CD14-positive monocyte (primary cell): ENCODE measurements around the gene RAB3A. TPM values are rescaled to one million over a fixed set of nuclear protein-coding genes. Genes with fewer than 3 reads are reported as not detected.

Experiments used
- DNase-seq, 3 donors: peaks; one replicate each; pipeline ENCODE4 v3.0.0-alpha.2; 2011 to 2022
- H2AFZ ChIP-seq: 2 replicates; pipeline ENCODE4 v1.6.0; 2012; ENCODE audit warnings: mild to moderate bottlenecking, low read depth, low read length, inconsistent platforms; ENCODE audit not compliant: insufficient read depth, poor library complexity, severe bottlenecking
- H3K27ac ChIP-seq, 2 donors: 1 replicate in 1 of 2; 2 replicates in 1 of 2; pipeline ENCODE4 v1.5.1; 2012 to 2013; ENCODE audit warnings: low read length in 2 of 2, control low read depth in 1 of 2, inconsistent platforms in 1 of 2, low read depth in 1 of 2, mild to moderate bottlenecking in 1 of 2
- H3K27me3 ChIP-seq, 2 donors: one replicate each; pipeline versions ENCODE4 v1.6.0 to v1.6.1; 2011 to 2013; ENCODE audit warnings: low read length in 2 of 2; ENCODE audit not compliant: control insufficient read depth in 2 of 2, insufficient read depth in 2 of 2
- H3K36me3 ChIP-seq, 2 donors: replicated peaks in 1 of 2; 1 replicate in 1 of 2; 2 replicates in 1 of 2; pipeline versions ENCODE4 v1.5.1 to v1.6.1; 2012 to 2013; ENCODE audit warnings: low read length in 2 of 2, control low read depth in 1 of 2, inconsistent platforms in 1 of 2, mild to moderate bottlenecking in 1 of 2; ENCODE audit not compliant: insufficient read depth in 2 of 2, control insufficient read depth in 1 of 2
- H3K4me1 ChIP-seq, 2 donors: 1 replicate in 1 of 2; 2 replicates in 1 of 2; pipeline versions ENCODE4 v1.5.1 to v1.6.1; 2012 to 2013; ENCODE audit warnings: low read length in 2 of 2, control low read depth in 1 of 2, inconsistent platforms in 1 of 2, mild to moderate bottlenecking in 1 of 2, moderate library complexity in 1 of 2; ENCODE audit not compliant: insufficient read depth in 2 of 2, control insufficient read depth in 1 of 2
- H3K4me2 ChIP-seq: replicated peaks from 2 replicates; pipeline ENCODE3; 2012; ENCODE audit warnings: low read length, moderate library complexity, mild to moderate bottlenecking; ENCODE audit not compliant: poor library complexity, severe bottlenecking; ENCODE audit errors: extremely low read depth
- H3K4me3 ChIP-seq, 3 experiments: fragments of 200-600 bp in 1 of 3; sonication (generic) in 1 of 3; replicated peaks in 1 of 3; 1 replicate in 2 of 3; 2 replicates in 1 of 3; pipeline ENCODE4 v1.5.1; 2011 to 2013; ENCODE audit warnings: low read length in 3 of 3, mild to moderate bottlenecking in 3 of 3, control low read depth in 2 of 3, low read depth in 2 of 3, inconsistent platforms in 1 of 3, moderate library complexity in 1 of 3
- H3K79me2 ChIP-seq: 2 replicates; pipeline ENCODE4 v1.6.0; 2012; ENCODE audit warnings: mild to moderate bottlenecking, control low read depth, inconsistent platforms, low read length, moderate library complexity; ENCODE audit not compliant: insufficient read depth
- H3K9ac ChIP-seq: 2 replicates; pipeline ENCODE4 v1.6.0; 2017; ENCODE audit warnings: low read length, mild to moderate bottlenecking; ENCODE audit not compliant: insufficient read depth, poor library complexity, severe bottlenecking
- H3K9me3 ChIP-seq, 2 donors: replicated peaks in 1 of 2; 1 replicate in 1 of 2; 2 replicates in 1 of 2; pipeline versions ENCODE4 v1.5.1 to v1.6.1; 2012 to 2013; ENCODE audit warnings: low read length in 2 of 2, control low read depth in 1 of 2; ENCODE audit not compliant: control insufficient read depth in 1 of 2, insufficient read depth in 1 of 2
- H4K20me1 ChIP-seq: 2 replicates; pipeline ENCODE4 v1.6.0; 2012; ENCODE audit warnings: mild to moderate bottlenecking, low read length, control low read depth, moderate library complexity; ENCODE audit not compliant: insufficient read depth
- H3K27ac Mint-ChIP-seq, 7 donors: one replicate each; pipeline ENCODE4 v1.8.0; 2020; ENCODE audit warnings: mild to moderate bottlenecking in 7 of 7, mixed read lengths in 7 of 7, moderate library complexity in 6 of 7, inconsistent platforms in 2 of 7
- H3K27me3 Mint-ChIP-seq, 3 donors: one replicate each; pipeline ENCODE4 v1.8.0; 2021 to 2022; ENCODE audit warnings: low read depth in 3 of 3, mild to moderate bottlenecking in 3 of 3, mixed read lengths in 3 of 3, moderate library complexity in 3 of 3, inconsistent platforms in 1 of 3
- H3K36me3 Mint-ChIP-seq, 2 donors: one replicate each; pipeline ENCODE4 v1.8.0; 2020; ENCODE audit warnings: mixed read lengths in 2 of 2, inconsistent platforms in 1 of 2, mild to moderate bottlenecking in 1 of 2
- H3K4me1 Mint-ChIP-seq: one replicate; pipeline ENCODE4 v1.8.0; 2020; ENCODE audit warnings: mild to moderate bottlenecking, mixed read lengths
- H3K4me3 Mint-ChIP-seq, 2 donors: one replicate each; pipeline ENCODE4 v1.8.0; 2020; ENCODE audit warnings: mild to moderate bottlenecking in 2 of 2, mixed read lengths in 2 of 2, moderate library complexity in 1 of 2
- H3K9me3 Mint-ChIP-seq, 7 donors: one replicate each; pipeline ENCODE4 v1.8.0; 2020 to 2022; ENCODE audit warnings: mixed read lengths in 7 of 7, mild to moderate bottlenecking in 6 of 7, moderate library complexity in 6 of 7, inconsistent platforms in 2 of 7
- CTCF ChIP-seq: fragments of 200-600 bp; IDR thresholded peaks from one replicate; pipeline ENCODE4 v1.8.0; 2022; ENCODE audit warnings: antibody characterized with exemption, mild to moderate bottlenecking
- WGBS: methylation state at CpG from one replicate; pipeline ENCODE4 v1.1.5; 2013; ENCODE audit warnings: missing lambda C conversion rate; ENCODE audit not compliant: insufficient coverage; 5-methylcytosine and 5-hydroxymethylcytosine counted together
- intact Hi-C, 2 donors: fragments of 100-400 bp; cut with micrococcal nuclease; formaldehyde crosslinking; loops; one replicate each; pipeline versions ENCODE4 v1.15.0 to v1.15.1; 2023
- polyA plus RNA-seq, 3 donors: library from polyadenylated mRNA; depleted of rRNA in 1 of 3; unstranded in 2 of 3; stranded (reverse) in 1 of 3; fragments of 300-500 nt in 2 of 3; fragments of >200 nt in 1 of 3; fragmentation: Illumina TruSeq in 2 of 3; gene quantifications; 1 replicate in 2 of 3; 2 replicates in 1 of 3; pipeline ENCODE4 v1.2.3, GENCODE V29; 2012 to 2021

The RAB3A gene
- polyA plus RNA-seq, 3 donors = 0.55 to 8.7 (median 0.56) TPM

- WGBS = 82% methylated on average over 2 of the region's 4 CpGs
- no peak overlapping the region for H2AFZ ChIP-seq
- Mint-ChIP-seq H3K4me1 (peaks cover 34% of the 10 kb centered on the region), H3K36me3 (peaks cover 20 to 28% of the 10 kb centered on the region in 2 donors), H3K27me3 (peaks cover 0 to 2% (median 0%) of the 10 kb centered on the region in 3 donors), H3K27ac (no peak overlapping the region), H3K9me3 (no peaks in the 10 kb centered on the region), H3K4me3 (no peak overlapping the region)
- H4K20me1 ChIP-seq = peaks cover 22% of the 10 kb centered on the region
- intact Hi-C loops = loop anchor here in 1 of 2 donors (10.0 kb wide), 1 partner anchor 46 kb away; the partner anchor contains the start of gene RAB3A
- peaks cover 13% of the 10 kb centered on the region for H3K79me2 ChIP-seq
- no peaks in the 10 kb centered on the region for H3K27me3 ChIP-seq
- TF ChIP-seq CTCF = no peak
- H3K4me3 ChIP-seq = no peak overlapping the region
- H3K36me3 ChIP-seq = peaks cover 17 to 18% of the 10 kb centered on the region in 2 donors
- no peak overlapping the region for H3K4me2 ChIP-seq
- H3K9me3 ChIP-seq = no peaks in the 10 kb centered on the region
- H3K27ac ChIP-seq = no peak overlapping the region
- peaks cover 29 to 42% of the 10 kb centered on the region in 2 donors for H3K4me1 ChIP-seq
- no peak overlapping the region for H3K9ac ChIP-seq
- no peak for DNase-seq
Observed at GRCh38 chr19:18158467-18158866, 45.4 kb downstream of the RAB3A start.

GRCh38 chr19:18157465-18158063 lies 46.3 kb downstream of the RAB3A start:
- no peak for TF ChIP-seq CTCF
- DNase-seq = no peak
- Histone ChIP-seq H3K36me3 (peaks cover 9 to 10% of the 10 kb centered on the region in 2 donors), H3K4me3 (no peak overlapping the region), H3K9me3 (no peaks in the 10 kb centered on the region), H4K20me1 (peaks cover 22% of the 10 kb centered on the region), H3K4me1 (peaks cover 31 to 47% of the 10 kb centered on the region in 2 donors), H2AFZ (no peak overlapping the region), H3K27ac (no peak overlapping the region), H3K4me2 (no peak overlapping the region), H3K27me3 (no peaks in the 10 kb centered on the region), H3K79me2 (peaks cover 16% of the 10 kb centered on the region), H3K9ac (peak overlapping the region; percentile 1)
- intact Hi-C loops = loop anchor here in 1 of 2 donors (10.0 kb wide), 1 partner anchor 47 kb away; the partner anchor contains the start of gene RAB3A
- Mint-ChIP-seq H3K9me3 (no peaks in the 10 kb centered on the region), H3K4me3 (no peak overlapping the region), H3K27me3 (peaks cover 0 to 2% (median 0%) of the 10 kb centered on the region in 3 donors), H3K27ac (no peak overlapping the region), H3K4me1 (peaks cover 34% of the 10 kb centered on the region), H3K36me3 (peaks cover 12 to 19% of the 10 kb centered on the region in 2 donors)
- WGBS = 56% methylated on average over 12 of the region's 18 CpGs
